GM12873 (cell line): ENCODE results near the gene DNAH5.

Source experiments
- CTCF ChIP-seq: IDR thresholded peaks from 2 replicates; pipeline ENCODE4 v1.5.1; 2012; ENCODE audit warnings: low read depth, mild to moderate bottlenecking, moderate library complexity, low read length, control low read depth; ENCODE audit not compliant: insufficient read depth; ENCODE audit errors: missing control alignments

The DNAH5 gene

GRCh38 chr5:13831351-13831750, 113.1 kb downstream of the DNAH5 start:
- TF ChIP-seq CTCF: no peak

DNA sequence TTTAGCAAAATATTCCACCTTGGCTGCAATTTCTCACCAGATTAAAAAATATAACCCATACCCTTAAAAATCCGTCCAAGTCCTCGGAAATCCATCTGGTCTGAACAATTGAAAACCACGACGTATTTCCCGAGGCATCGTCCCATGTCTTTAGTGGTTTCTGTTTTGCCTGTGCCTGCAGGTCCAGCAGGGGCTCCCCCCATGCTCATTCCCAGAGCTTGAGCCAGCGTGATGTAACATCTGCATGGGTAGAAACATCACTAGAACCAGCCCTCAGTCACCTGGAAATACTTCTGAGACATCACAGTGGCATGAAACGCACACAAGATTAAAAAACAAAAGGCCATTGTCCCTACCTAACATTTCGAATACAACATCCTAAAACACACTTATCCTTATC, 114.0 kb downstream of the DNAH5 start:
- no peak for TF ChIP-seq CTCF

- no peak for TF ChIP-seq CTCF
Observed at GRCh38 chr5:13821366-13821765, 123.1 kb downstream of the DNAH5 start.

GRCh38 chr5:13816126-13816525, 128.4 kb downstream of the DNAH5 start:
- TF ChIP-seq CTCF: no peak

- no peak for TF ChIP-seq CTCF
Observed at GRCh38 chr5:13814301-13814700, 130.2 kb downstream of the DNAH5 start.

- no peak for TF ChIP-seq CTCF
Observed at GRCh38 chr5:13809921-13810320, 134.6 kb downstream of the DNAH5 start.

- TF ChIP-seq CTCF: no peak
Observed at GRCh38 chr5:13804336-13804735, 140.2 kb downstream of the DNAH5 start.
